HFFc6 (cell line): ENCODE data around the gene PTGS2. TPM values are rescaled to one million over a fixed set of nuclear protein-coding genes. Genes with fewer than 3 reads are reported as not detected.

Experiments
- DNase-seq: peaks from one replicate; pipeline ENCODE4 v3.0.0-alpha.2; 2018
- H3K27ac Mint-ChIP-seq: 2 replicates; pipeline ENCODE4 v1.8.0; 2020; ENCODE audit warnings: mild to moderate bottlenecking, mixed read lengths
- H3K27me3 Mint-ChIP-seq: 2 replicates; pipeline ENCODE4 v1.8.0; 2021; ENCODE audit warnings: mild to moderate bottlenecking, moderate library complexity, mixed read lengths; ENCODE audit not compliant: insufficient read depth
- H3K36me3 Mint-ChIP-seq: 2 replicates; pipeline ENCODE4 v1.8.0; 2021; ENCODE audit warnings: low read depth, mixed read lengths
- H3K4me1 Mint-ChIP-seq: 2 replicates; pipeline ENCODE4 v1.8.0; 2020; ENCODE audit warnings: low read depth, mixed read lengths
- H3K4me3 Mint-ChIP-seq: 2 replicates; pipeline ENCODE4 v1.8.0; 2020; ENCODE audit warnings: mild to moderate bottlenecking, moderate library complexity, mixed read lengths
- H3K9me3 Mint-ChIP-seq: 2 replicates; pipeline ENCODE4 v1.8.0; 2020; ENCODE audit warnings: mild to moderate bottlenecking, mixed read lengths
- total RNA-seq, 6 experiments: library from RNA; stranded (reverse); fragmentation: NEBNext Ultra II Directional; extraction: Animal tissue kit (Norgen Biotek cat#: 25700); gene quantifications; 2 replicates in 1 of 6; 3 replicates in 5 of 6; pipeline ENCODE4 v1.2.3, GENCODE V29; 2021
- TF ChIP-seq, protein P1 (sequence below): fragments of 200-600 bp; sonication (generic); IDR thresholded peaks from 2 replicates; pipeline ENCODE4 v1.5.0; 2021; ENCODE audit warnings: antibody characterized with exemption, mild to moderate bottlenecking

PTGS2 gene
- total RNA-seq, 6 experiments from 2014 or later: 59.2 to 176 (median 70.3) TPM

DNA sequence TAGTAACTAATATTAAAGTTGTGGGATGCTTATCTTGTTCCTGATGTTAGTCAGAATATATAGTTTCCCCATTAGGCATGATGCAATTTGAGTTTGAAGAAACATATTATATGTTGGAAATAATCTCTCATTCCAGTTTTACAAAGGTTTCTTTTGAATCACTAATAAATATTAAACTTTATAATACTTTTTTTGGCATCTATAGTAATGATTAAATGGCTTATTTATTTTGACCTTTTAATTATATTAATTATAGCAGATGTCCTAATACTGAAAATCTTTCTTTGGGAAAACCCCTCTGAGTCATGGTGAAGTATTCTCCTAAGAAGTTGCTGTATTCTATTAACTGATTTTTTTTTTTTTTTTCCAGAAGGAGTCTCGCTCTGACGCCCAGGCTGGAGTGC is 28.5 kb upstream of the PTGS2 start:
- Mint-ChIP-seq H3K27ac (no peak overlapping the region), H3K4me3 (no peak overlapping the region), H3K4me1 (peaks cover 3% of the 10 kb centered on the region), H3K9me3 (no peaks in the 10 kb centered on the region), H3K27me3 (no peaks in the 10 kb centered on the region; the same call in 1 of the 2 replicates), H3K36me3 (no peaks in the 10 kb centered on the region)
- no peak for DNase-seq
- TF ChIP-seq, protein P1, sequence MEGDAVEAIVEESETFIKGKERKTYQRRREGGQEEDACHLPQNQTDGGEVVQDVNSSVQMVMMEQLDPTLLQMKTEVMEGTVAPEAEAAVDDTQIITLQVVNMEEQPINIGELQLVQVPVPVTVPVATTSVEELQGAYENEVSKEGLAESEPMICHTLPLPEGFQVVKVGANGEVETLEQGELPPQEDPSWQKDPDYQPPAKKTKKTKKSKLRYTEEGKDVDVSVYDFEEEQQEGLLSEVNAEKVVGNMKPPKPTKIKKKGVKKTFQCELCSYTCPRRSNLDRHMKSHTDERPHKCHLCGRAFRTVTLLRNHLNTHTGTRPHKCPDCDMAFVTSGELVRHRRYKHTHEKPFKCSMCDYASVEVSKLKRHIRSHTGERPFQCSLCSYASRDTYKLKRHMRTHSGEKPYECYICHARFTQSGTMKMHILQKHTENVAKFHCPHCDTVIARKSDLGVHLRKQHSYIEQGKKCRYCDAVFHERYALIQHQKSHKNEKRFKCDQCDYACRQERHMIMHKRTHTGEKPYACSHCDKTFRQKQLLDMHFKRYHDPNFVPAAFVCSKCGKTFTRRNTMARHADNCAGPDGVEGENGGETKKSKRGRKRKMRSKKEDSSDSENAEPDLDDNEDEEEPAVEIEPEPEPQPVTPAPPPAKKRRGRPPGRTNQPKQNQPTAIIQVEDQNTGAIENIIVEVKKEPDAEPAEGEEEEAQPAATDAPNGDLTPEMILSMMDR: no peak

DNA sequence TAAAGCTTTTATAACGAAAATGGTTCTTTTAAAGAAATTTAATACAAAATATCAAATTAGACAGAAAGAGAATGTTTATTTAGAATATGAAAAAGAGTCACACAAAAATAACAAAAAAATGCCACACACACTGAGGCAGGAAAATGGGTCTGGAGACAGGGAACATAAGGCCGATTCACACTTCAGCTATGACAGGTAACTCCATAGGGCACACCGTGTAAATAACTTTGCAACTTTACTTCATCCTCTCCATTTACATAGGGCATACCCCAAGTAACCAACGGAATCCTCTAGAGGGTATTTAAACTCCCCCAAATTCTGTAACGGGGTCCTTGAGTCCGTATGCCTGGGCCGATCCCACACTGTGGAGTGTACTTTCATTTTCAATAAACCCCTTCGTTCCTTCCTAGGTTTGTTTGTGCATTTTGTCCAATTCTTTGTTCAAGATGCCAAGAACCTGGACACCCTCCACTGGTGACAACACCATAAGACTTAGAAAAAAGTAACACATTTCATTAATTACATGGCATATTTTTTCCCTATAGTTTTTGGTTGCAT is 23.1 kb upstream of the PTGS2 start:
- no peaks in the 10 kb centered on the region; the same call in 1 of the 2 replicates for H3K27me3 Mint-ChIP-seq
- no peak for DNase-seq
- H3K9me3 Mint-ChIP-seq: no peaks in the 10 kb centered on the region
- H3K27ac Mint-ChIP-seq: no peak overlapping the region
- H3K36me3 Mint-ChIP-seq: no peaks in the 10 kb centered on the region
- H3K4me3 Mint-ChIP-seq: peak overlapping the region; percentile 52; the same call in 1 of the 2 replicates
- H3K4me1 Mint-ChIP-seq: peaks cover 9% of the 10 kb centered on the region
- TF ChIP-seq, protein P1: no peak

DNA sequence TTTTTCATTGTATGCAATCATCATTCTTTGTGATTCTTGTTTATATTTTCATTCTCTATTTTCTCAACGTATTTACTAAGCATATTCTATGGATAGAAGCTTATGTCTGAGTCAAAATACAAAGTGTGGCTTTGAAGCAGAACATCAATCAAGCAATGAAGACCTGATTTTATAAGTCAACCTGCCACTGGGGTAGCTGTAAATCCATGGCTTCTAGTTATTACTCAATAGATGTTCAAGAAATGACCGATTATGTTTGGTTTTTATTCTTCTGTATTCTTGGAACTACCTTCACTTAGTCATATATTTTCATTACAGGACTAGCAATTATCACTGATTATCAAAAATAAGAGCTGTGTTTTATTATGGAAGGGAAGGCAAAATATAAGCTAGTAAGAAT is 20.5 kb upstream of the PTGS2 start:
- Mint-ChIP-seq H3K36me3 (no peaks in the 10 kb centered on the region), H3K27me3 (no peaks in the 10 kb centered on the region), H3K9me3 (no peaks in the 10 kb centered on the region), H3K27ac (no peak overlapping the region), H3K4me1 (peaks cover 9% of the 10 kb centered on the region), H3K4me3 (no peak overlapping the region)
- no peak for DNase-seq
- TF ChIP-seq, protein P1: no peak

DNA sequence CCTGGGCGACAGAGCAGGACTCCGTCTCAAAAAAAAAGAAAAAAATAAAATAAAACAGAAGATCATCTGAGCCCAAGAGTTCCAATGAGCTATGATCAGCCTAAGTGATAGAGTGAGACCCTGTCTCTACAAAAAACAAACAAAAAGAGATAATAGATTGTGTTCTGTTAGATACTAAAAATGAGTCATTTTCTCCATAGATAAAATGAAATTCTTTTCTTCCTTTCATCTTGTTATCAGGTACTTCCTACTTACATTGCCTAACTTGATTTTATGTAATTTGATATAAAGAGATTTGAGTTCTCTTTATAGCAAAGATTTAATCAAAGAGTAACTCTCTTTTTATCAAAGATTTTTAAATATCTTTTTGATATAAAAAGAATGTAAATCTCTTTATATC is 19.3 kb upstream of the PTGS2 start:
- Mint-ChIP-seq H3K36me3 (no peaks in the 10 kb centered on the region), H3K4me1 (peaks cover 9% of the 10 kb centered on the region), H3K9me3 (no peaks in the 10 kb centered on the region), H3K4me3 (no peak overlapping the region), H3K27me3 (no peaks in the 10 kb centered on the region), H3K27ac (no peak overlapping the region)
- TF ChIP-seq, protein P1: no peak
- no peak for DNase-seq

DNA sequence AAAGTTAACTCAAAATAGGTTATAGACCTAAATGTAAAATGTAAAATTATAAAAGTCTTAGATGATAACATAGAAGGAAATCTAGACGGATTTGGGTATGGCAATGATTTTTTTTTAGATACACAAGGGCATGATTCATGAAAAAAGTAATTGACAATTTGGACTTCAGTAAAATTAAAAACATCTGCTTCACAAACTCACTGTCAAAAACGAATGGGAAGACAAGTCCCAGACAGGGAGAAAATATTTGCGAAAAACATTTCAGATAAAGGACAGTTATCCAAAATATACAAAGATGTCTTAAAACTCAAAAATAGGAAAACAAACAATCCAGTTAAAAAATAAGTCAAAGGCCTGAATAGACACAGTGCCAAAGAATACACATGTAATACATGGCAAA is 9.7 kb upstream of the PTGS2 start:
- no peak overlapping the region for H3K27ac Mint-ChIP-seq
- H3K9me3 Mint-ChIP-seq: peaks cover 8% of the 10 kb centered on the region; the same call in 1 of the 2 replicates
- TF ChIP-seq, protein P1: no peak
- no peaks in the 10 kb centered on the region for H3K36me3 Mint-ChIP-seq
- DNase-seq: no peak
- no peaks in the 10 kb centered on the region for H3K27me3 Mint-ChIP-seq
- no peak overlapping the region for H3K4me3 Mint-ChIP-seq
- no peaks in the 10 kb centered on the region for H3K4me1 Mint-ChIP-seq

DNA sequence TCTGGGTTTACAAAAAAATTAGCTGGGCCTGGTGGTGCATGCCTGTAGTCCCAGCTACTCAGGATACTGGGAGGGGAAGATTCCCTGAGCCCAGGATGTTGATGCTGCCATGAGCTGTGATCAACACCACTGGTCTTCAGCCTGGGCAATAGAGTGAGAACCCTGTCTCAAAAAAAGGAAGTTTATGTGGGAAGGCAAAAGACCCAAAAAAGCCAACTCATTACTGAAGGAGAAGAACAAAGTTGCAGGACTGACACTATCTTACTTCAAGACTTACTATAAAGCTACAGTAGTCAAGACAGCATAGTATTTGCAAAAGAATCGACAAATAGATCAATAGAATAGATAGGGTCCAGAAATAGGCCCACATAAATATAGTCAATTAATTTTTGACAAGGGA is 9.2 kb upstream of the PTGS2 start:
- H3K4me3 Mint-ChIP-seq: no peak overlapping the region
- no peak for DNase-seq
- TF ChIP-seq, protein P1: no peak
- peaks cover 8% of the 10 kb centered on the region; the same call in 1 of the 2 replicates for H3K9me3 Mint-ChIP-seq
- no peaks in the 10 kb centered on the region for H3K36me3 Mint-ChIP-seq
- no peaks in the 10 kb centered on the region for H3K27me3 Mint-ChIP-seq
- no peaks in the 10 kb centered on the region for H3K4me1 Mint-ChIP-seq
- H3K27ac Mint-ChIP-seq: no peak overlapping the region
